COLO668 (cell line): Measurements from ENCODE around the gene PTPRZ1.

ENCODE experiments used
- DNase-seq: peaks from one replicate; lab custom pipeline; 2025; ENCODE audit not compliant: unreplicated experiment; lab: John Stamatoyannopoulos, UW

Gene PTPRZ1

GRCh38 chr7:122103064-122103463 is 230.1 kb downstream of the PTPRZ1 start:
- no peak for DNase-seq
